GM12872 (cell line): ENCODE results near the gene RILP.

Experiments used
- CTCF ChIP-seq: IDR thresholded peaks from 3 replicates; pipeline ENCODE4 v1.5.1; 2011; ENCODE audit warnings: low read depth, mild to moderate bottlenecking, low read length, moderate library complexity; ENCODE audit not compliant: insufficient read depth

Gene RILP

DNA sequence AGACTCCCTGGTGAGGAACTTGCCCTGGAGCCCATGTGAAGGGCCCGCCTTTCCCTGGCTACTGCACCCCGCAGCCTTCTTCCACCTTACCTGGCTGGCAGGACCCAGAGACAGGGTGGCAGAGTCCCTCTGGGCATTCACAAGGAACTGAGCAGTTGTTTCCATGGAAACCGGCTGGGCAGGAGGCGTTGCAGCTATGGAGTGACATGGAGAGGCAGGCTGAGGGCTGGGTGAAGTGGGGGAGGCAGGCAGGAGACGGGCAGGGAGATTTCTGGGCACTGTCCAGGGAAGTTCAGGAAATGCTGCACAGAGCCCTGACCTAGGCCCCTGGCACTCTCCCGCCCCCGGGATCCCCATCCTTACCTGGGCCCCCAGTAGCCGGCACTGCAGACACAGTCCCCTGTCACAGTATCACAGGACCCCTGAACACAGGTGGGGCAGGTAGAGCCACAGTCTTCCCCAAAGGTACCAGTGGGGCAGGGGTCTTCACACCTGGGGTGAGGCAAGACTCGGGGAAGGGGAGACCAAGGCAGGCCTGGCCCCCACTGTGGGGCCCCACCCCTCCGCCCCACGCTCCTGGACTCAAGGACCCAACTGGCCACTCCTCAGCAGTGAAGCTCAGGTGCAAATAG is 10.0 kb downstream of the RILP start:
- TF ChIP-seq CTCF: no peak

GRCh38 chr17:1638624-1639300 is 10.9 kb downstream of the RILP start:
- TF ChIP-seq CTCF: no peak

DNA sequence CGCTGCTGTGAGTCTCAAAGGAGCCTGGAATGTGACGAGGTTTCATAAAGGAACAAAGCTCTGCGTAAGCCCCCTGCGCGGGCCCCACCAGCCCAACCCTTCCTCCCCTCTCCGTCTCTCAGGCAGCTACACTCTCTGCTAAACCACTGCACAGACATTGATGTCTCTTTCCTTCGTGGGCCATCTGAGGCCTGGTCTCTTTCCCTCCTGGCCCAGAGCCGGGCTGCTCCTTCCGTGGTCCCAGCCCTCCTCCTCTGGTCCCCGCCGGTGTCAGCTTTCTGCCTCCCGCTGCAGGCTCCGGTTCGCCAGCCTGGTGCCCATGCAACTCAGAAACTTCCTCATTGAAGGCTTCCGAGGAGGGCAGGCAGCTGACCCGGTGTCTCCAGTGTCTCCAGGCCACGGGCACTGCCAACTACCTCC is 11.5 kb downstream of the RILP start:
- no peak for TF ChIP-seq CTCF

DNA sequence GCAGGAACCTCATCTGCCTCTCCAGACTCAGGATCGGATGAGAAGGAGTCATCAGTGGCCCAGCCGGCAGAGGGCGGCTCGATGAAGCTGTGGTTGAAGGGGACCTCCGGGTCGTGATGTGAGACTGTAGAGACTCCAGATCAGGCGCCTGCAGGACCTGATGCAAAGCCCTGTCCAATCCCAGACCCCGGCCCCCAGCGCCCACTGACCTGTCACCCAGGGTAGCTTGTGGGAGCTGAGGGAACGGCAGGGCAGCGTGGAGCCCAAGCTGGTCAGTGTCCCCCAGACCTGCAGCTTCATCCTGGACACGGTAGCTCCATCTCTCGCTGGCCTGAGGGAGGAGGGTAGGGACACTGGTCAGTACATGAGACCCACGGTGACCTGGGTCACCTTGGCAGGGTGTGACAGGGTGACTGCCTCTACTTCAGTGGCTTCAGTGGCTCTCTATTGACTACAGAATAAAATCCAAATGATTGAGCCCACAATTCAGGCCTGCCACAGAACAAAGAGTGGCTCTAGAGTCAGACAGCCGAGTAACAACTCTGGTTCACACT is 12.9 kb downstream of the RILP start:
- TF ChIP-seq CTCF: no peak

DNA sequence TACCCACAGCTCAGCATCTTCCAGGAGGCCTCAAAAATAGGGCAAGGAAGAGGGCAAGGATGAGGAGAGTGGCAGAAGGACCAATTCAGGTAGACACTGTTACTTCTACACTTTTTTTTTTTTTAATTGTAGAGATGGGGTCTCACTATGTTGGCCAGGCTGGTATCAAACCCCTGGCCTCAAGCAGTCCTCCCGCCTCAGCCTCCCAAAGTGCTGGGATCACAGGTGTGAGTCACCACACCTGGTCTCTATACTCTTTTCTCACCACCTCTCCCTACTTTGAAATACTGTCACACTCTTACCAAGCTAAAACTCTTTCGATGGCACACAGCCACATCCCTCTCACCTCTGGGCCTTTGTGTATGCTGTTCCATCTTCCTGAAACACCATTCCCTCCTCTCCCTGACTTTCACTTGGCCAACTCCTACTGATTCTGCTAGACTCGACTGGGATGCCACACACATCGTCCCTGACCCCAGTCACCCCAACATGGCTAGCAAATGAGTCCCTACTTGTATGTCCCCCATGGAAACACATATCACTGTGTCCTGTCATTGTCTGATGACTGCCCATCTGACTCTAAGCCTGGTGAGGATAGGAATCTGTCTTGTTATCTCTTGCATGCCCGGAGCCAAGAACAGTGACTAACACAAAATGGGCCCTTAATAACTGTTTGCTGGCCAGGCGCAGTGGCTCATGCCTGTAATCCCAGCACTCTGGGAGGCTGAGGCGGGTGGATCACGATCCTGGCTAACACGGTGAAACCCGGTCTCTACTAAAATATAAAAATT is 13.8 kb downstream of the RILP start:
- TF ChIP-seq CTCF: no peak

- no peak for TF ChIP-seq CTCF
Observed at GRCh38 chr17:1634841-1635650, 14.6 kb downstream of the RILP start.
